ENCODE results near the gene SLC6A12.
"Not testable (repeated sequence)": the region's sequence is repeated elsewhere in the genome, so short reads cannot be mapped to it uniquely, and the experiment has no call there.

The SLC6A12 gene

DNA sequence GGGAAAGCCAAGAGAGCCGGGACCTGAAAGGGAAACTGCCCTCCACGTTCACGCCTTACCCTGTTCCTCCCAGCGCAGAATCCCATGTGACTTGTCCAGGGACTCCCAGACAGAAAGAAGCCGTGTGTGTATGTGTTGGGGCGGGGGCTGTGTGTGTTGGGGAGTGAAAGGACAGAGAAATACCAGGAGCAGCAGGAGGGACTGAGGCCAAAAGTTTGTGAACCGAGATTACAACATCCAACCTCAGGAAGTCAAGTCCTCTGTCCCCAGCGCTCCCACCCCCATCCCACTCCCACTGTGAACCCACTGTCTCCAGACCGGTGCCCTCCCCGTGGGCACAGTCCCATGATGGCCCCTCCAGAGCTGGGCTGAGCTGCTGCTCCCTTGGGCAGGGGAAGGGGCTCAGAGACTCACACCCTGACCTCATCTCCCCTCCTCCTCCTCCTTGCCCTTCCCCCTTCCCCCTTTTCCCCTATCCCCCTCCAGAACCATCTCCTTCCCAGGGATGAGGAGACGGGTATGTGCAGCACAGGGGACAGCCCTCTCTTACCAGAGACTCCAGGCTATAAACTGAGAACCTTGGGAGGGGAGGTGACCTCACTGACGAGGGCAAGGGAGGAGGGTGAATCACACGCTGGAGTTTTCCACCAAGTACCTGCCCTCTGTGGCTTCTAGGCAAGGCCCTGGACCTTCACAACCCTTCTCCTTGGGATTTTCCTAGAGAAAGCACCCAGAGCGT, at the start of gene SLC6A12:
Gene SLC6A12, minus strand, starts transcription at position 155 of the 739 bp plus-strand sequence. CDS start 4,171 bp downstream, outside the sequence.
- DNase-seq: no peak

DNA sequence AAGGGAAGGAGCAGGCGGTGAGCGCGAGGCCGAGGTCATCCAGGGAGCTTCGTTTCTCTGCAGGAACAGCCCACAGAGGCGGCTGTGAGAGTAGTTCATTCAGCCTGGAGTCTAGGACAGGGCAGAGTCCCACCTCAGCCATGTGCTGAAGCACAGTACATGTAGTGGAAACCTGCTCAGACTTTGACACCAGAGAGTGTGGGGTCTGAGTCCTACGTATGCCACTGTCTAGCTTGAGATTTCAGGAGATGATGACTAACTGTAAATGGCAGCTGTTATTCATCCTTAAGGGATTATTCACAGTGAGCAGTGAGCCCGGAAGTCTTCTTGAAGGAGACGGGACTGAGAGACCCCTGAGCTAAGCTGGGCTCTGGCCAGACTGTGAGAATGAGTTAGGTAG, 49.6 kb upstream of the SLC6A12 start:
- DNase-seq: no peak

DNA sequence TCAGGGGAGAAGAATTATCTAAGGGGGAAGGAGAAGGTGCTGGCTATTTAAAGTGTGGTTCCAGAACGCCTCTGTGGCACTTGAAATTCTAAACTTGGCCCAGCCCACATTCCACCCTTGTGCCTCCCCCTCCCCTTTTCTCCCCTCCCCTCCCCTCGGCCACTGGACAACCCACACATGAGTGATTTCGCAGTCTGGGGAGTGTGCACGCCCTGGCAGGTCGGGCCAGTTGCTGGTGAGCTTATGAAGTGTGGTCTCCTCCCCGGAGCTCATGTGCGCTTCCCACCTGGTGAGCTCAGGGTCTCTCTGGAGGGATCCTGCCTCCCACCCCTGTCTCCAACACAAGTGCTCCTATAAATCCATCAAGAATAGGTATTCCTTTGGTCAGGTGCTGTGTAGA, 48.9 kb upstream of the SLC6A12 start, which contains the start of gene SLC6A13:
Gene SLC6A13, minus strand, starts transcription at position 20 of the 400 bp plus-strand sequence. CDS start 2,784 bp downstream, outside the sequence.
- no peak for DNase-seq

DNA sequence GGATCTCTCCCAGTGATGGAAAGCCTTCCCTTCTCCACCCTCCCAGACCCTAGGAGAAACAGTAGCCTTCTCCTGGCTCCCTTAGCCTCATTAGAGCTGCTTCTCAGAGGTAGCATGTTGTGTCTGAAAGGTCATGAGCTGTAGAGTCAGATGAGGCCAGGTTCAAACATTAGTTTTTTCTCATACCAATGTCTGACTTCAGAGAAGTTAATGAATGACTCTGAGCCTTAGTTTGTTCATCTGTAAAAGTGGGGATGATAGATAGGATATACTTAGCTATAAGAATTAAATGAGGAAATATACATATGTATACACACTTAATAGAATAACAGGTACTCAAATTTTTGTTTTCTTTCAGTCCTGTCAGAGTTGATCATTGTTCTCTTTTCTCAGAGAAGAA, 48.2 kb upstream of the SLC6A12 start:
- DNase-seq: no peak

DNA sequence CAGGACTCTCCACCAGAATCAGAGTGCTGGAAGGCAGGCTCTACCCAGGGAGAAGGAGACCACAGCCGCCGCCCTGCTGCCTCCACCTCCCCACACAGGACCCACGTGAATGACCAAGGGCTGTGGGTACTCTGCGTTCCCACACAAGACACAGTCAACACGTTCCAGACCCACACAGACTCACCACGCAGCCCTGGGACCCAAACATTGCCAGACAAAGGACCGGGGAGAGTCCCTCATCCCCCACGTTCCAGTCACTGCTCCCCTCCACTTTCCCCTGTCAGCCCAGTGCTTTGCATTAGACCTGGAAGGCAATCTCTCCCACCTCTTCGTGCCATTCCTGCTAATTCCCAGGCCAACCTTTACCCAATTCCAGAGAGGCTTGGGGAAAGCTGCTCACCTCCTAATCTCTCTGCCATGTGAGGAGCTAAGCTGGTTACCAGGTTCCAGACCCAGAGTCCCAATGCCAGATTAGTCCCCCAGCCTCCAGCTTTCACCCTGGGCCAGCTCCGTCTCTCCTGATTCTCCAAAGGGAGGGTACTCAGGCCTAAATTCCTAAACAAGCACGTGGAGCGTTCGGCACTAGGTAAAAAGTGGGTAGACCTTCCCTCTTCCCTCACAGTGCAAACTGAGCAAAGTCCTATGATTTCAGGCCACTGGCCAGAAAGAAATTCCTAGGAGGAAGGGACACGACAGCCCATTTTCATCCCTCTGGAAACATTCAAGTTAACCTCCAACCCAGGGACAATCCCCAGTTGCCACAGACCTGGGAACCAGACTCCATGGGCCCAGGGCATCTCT, 43.8 kb upstream of the SLC6A12 start:
- no peak for DNase-seq

DNA sequence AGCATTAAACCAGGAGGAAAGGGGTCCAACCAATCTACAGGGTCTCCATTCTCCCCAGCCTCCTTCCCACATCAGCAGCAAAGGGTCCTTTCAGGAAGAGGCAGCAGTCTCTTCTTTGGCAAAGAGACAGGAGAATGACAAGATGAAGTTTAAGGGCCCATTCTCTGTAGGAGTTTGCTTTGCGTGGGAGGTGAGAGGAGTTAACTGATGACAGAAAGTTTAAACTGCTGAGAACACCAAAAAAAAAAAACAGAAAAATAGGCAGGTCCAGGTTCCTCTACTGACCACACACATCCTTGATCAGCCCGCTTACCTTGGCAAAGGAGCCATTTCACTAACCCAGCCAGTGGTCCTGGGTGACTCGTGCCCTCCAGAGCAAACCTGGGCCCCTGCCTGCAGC, 43.0 kb upstream of the SLC6A12 start:
- no peak for DNase-seq

DNA sequence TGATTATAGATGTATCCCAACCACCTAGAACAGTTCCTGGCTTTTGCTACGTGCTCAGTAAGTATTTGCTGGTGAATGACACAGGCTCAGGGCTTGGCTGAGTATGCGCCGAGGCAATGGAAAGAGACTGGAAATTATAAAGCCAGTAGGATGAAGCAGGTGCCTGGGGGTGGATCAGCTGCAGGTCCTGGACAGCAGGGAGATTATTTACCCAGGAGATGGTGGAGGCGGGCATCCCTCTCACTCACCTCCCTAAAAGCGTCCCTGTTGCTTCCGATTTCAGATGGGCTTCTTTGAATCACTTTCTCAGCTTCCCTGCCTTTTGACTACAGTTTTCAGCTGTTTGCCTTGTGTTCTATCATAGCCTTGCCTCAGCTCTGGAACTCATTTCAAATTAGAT, 42.3 kb upstream of the SLC6A12 start:
- DNase-seq: no peak

DNA sequence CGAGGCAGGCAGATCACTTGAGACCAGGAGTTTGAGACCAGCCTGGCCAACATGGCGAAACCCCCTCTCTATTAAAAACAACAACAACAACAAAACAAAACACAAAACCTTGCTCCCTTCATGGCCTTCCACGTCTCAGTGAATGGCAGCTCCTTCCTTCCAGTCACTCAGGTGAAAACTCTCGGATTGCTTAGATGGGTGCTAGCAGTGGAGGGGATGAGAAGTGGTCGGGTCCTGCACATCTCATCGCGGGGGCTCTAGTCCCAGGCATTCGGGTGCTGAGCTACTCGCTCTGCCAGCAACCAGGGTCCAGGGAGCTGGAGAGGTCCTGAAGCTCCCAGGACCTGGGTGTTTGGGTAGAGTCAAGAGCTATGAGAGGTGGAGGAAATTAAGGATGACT, 41.0 kb upstream of the SLC6A12 start:
- no peak for DNase-seq

DNA sequence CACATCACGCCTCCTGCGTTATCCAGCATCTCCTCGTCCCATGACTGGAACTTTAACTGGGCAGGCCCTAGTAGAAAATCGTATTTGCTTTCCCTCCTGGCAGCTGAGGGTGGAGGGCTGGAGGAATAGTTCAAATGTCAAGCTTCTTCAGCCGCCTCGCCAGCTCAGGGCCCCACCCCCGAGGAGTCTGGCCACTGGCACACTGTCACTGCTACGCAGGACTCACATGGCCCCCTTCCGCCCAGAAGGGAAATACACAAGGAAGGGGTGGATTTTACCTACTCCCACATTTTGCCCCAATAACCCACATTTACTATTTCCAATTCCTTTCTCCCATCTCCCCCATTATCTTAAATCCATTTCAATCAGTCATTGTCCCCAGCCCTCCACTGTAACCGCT, 40.1 kb upstream of the SLC6A12 start:
- no peak for DNase-seq

DNA sequence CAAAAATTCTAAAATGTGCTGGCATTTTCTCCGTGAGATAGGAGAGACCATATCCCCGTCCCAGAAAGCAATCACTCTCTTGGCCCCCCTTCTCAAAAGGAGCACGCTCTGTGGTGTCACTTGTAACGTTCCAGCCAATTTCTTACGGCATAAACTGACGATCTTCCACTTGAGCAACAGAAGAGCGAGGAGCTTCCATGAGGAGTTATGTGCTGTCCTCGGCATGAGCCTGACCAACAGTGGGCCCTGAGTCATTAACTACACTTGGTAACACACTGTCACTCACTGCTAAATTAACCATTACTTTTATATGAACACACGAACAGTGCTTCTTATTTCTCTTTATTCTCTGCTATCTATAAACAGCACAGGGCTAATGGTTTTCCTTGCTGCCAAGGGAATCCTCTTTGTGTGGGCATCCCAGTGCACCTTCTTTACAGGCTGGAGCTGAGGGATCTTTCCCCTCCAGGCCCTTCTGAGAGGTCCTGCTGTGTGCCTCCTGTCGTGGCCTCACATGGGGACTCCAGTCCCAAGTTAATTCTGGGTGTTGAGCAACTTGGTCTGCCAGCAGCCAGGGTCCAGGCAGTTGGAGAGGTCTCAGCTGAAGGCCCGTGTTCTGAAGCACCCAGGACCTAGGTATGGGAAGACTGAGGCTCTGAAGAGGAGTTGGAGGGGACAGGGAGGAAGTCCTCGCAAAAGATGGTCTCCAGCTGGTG, 39.3 kb upstream of the SLC6A12 start:
- DNase-seq: no peak

DNA sequence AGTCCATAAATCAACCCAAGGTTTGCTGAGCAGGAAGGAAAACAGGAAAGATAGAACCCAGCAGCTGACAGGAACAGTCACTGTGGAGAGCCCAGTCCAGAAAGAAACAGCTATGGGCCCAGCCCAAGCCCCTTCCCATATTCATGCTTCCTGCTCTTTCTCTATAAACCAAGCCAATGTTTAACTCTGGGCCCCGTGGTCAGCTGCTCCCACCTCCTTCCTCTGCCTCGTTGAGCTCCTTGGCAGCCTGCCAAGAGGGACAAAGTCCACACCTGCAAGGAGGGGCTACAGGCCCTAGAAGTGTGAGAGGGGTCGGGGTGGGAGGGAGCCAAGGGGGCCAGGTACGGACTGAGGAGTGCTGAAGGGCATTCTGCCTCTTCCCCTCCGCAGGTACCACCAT, 38.7 kb upstream of the SLC6A12 start:
- no peak for DNase-seq

DNA sequence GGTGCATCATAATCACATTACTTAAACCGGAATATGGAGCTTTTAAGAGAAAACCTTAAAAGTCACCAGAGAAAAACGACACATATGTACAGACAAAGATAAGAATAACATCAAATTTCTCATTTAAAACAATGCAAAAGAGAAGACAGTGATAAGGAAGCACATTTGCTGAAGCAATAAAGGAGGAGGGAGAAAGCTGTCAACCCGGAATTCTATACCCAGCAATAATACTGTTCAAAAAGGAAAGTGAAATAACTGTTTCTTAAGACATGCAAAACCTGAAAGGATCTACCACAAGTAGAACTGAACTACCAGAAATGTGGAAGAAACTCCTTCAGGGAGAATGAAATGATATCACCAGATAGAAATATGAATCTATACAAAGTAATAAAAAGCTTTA, 33.3 kb upstream of the SLC6A12 start:
- DNase-seq: no peak

DNA sequence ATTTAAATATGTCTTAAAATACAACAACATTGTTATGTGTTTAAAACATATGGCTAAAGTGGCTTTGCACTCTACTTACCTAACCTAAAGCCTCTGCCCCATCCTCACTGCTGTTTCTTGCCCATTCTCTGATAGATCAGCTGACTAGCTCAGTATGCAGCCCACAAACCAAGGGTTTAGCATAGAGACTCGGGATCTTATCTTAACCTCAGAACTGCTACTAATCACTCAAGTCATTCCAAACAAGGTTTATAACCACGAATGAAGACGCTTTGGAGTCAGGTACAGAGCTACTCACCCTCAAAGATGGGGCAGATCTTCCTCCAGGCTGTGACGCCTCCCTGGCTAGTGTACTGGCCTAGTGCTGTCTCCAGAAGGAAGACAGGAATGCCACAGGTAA, 29.4 kb upstream of the SLC6A12 start:
- DNase-seq: no peak

DNA sequence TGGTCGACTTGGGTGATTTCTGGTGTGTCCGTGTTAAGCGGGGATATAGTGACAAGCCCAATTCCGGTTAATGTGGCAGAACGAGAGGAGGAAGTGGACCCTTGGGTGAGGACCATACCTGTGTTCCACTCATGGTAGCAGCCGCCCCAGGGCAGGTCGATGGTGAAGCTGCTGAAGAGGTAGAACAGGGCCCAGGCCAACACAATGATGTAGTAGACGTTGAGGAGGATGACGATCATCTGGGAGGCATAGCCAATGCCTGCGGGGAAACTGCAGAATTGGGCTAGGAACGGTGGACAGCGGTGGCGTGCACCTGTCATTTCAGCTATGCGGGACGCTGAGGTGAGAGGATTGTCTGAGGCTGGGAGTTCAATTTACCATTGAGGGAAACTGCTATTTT, 28.5 kb upstream of the SLC6A12 start:
- no peak for DNase-seq

DNA sequence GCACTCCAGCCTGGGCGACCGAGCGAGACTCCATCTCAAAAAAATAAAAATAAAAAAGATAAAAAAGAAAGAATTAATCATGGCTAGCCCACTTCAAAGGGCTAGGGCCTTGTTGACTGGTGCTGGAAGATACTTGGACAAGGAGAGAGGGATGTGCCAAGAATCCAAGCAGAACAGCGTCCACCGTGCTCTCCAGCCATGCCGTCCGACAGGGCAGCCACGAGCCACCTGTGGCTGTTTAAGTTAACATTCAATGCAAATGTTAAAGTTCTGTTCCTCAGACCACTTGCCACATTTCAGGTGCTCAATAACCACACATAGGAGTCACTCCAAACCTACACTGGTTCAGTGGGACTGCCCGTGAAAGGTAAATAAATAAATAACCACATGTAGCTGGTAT, 27.3 kb upstream of the SLC6A12 start:
- no peak for DNase-seq

DNA sequence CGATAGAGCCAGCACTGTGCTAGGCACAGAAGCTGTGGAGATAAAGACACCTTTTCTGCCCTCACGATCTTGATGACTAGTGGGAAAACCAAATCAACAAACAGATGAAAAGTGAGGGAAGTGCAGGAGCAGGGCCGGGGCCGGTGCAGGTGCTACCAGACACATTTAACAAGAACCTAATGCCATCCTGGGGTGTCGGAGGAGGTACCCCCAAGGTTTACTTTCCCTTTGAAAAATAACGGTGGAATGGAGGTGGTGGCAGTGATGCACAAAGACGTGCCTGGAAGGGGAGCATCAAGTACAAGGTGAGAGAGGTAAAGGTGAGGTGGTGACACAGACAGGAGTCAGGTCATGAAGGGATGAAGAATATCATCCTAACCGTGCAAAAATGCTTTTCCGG, 26.6 kb upstream of the SLC6A12 start:
- DNase-seq: no peak

DNA sequence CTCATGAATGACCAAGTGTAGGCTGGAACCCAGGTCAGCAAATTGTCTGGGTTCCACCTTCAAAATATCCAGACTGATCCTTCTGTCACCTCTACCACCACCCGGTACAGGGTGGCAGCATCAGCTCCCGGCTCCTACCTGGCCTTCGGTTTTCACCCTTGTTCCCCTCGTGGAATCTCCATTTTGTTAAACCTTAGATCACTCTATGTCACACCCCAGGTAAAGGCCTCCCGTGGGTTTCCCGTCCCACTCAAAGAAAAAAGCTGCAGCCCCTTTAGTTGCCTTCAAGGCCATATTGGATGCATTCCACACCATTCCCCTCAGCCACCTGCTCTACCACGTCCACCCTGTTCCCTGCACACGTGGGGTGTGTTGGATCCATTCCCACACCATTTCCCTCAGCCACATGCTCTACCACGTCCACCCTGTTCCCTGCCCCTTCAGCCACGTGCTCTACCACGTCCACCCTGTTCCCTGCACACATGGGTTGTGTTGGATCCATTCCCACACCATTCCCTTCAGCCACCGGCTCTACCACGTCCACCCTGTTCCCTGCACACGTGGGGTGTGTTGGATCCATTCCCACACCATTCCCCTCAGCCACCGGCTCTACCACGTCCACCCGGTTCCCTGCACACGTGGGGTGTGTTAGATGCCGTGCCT, 24.9 kb upstream of the SLC6A12 start:
- DNase-seq: no peak

DNA sequence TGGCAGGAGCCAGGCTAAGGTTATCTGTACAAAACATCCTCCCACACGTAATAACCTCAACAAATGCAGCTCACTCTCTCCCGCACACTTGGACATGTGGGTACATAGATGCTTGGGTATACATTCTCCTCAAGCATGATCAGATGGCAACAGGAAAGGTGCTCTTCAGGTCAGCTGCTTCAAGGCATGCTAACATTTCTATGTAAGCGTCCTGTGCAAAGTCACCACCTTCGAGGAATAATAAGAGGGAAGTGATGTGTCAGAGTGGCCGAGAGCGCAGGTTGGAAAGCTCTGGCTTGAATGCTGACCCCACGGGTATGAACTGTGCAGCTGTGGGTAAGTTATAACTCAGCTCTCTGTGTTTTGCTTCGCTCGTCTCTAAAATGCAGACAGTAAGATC, 24.2 kb upstream of the SLC6A12 start:
- DNase-seq: no peak

DNA sequence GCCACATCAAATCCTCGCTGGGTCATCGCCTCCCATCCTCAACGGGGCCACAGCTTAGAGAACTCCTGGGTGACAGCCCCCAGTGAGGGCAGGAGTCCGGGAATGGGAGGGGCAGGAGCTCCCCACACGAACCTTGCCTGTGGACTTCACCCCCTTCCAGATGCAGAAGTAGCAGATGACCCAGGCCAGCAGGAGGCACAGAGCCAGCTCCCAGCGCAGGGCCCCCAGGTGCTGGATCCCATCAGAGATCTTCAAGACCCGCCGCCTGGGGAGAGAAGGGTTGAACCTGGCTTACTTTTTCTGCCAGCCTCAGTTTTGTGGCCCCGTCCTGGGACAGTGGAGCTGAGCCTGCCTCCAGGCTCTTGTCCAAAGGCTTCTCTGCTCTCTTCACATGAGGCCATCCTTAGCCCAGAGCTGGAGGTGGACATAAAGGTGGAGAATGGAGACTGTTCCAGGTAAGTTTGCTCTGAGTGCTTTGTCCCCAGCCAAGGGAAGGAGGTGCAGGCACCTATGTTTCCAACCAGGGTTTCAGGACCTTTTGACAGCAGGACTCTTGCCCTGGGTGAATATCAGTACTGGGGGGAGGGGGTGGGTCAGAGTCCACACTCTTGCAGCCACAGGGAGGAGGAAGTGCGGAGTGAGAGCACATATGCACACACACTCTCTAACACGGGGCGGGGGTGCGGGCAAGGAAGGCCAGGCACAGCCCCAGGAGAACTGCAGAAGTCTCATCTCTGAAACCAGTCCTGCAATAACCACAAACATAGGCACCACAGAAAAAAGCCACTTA, 23.3 kb upstream of the SLC6A12 start:
- DNase-seq: no peak

DNA sequence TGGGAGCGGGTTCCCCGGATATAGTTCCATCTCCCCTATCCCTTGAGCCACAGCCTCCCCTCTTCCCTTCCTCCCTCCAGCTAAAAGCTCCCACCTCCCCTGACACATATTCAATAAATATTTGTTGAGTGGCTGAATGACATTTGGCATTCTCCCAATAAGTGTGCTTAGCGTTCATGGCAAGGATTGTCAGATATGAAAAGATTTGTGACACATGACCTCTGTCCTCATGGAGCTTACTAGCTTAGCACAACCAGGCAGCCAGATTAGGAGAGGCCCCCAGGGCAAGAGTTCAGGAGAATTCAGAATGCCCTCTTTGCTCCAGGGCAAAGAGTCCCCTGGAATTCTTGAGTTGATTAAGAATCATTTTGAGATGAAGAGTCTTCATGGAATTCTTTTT, 22.5 kb upstream of the SLC6A12 start:
- DNase-seq: no peak

DNA sequence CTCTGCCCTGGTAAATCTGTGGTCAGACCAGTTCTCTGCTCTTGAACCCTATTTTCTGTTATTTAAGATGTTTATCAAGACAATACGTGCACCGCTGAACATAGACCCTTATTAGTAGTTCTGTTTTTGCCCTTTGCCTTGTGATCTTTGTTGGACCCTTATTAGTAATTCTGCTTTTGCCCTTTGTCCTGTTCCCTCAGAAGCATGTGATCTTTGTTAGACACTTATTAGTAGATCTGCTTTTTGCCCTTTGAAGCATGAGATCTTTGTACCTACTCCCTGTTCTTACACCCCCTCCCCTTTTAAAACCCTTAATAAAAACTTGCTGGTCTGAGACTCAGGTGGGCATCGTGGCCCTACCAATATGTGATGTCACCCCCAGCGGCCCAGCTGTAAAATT, 22.0 kb upstream of the SLC6A12 start:
- not testable (repeated sequence) for DNase-seq

DNA sequence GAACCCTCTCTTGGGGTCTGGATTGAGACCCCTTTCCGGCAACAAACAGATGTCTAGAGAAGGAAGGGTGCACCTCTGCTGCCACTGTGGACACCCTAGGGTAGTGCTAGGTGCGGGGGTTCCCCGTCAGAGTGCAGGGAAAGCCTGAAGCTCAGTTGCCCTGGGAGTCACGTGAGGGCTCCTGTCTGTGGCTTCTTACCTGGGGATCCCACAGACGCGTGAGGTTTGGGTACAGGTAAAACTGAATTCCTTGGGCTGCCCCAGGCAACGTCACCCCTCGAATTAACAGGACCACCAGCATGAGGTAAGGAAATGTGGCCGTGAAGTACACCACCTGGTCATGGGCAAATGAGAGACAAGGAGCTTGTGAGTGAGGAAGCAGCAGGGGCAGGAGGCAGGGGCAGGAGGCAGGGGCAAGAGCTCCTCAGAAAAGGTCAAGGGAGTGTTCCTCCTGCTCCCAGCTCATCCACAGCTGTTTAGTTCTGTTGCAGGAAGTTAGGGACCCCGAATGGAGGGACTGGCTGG, 21.0 kb upstream of the SLC6A12 start:
- DNase-seq: no peak

Data from activated T-cell treated with anti-CD3 and anti-CD28 coated beads for 4 hours (primary cell).